ENCODE results near the gene SLC25A29.
A peak's percentile ranks its signal among the peaks of the same experiment; 100 is the strongest.

SLC25A29 gene

DNA sequence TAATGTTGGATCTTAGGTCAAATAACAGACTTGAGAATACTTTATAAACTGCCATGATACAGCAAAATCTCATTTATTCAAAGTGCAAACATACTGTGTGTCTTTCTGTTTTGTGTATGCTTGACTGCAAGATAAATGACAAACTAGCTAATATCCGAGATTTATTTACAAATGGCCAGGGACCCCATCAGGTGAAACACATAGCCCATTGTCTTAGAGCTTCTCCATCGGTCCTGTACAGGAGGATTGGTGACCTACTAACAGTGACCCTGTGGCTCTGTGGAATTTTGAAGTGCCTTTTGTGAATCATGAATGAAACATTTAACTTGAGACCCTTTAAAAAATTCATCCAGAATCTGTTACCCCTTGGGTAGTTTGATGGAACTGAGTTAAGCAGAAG, 27.1 kb downstream of the SLC25A29 start:
- DNase-seq, result no peak

DNA sequence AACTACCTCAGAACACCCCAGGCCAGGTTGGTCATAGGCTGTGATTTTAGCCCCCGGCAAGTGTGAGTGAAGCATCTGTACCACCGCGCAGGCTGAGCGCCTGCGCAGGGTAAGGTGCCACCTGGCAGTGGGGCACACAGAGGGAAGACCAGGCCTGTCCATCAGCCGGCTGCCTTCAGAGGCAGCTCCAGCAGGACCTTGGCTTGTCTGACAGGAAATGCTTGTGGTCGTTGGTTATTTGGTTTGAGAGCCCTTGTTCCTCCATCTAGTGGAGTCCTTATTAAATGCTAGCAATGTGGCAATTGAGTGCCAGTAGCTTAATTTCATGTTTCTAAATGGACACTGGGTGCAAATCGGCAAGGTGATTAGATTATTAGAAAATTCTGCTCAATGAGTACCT, 27.5 kb downstream of the SLC25A29 start:
- no peak for DNase-seq

DNA sequence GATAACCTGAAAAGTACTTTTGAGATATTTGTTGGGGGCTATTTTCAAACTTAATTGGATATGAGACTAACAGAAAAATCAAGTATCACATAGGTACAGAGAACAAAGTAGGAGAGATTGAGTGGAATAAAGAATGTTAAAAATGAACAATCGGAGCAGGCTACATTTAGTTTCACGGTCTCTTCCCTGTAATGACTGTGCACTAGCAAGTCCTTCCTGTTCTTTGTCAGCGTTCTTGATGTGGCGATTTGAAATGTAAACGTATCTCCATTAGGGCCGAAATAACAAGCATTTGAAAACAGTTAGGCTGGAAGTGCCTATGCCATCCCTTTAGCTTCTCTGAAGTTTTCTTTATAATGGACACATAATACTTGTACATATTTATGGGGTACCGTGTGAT, 31.0 kb downstream of the SLC25A29 start:
- peak; percentile 18 for DNase-seq

DNA sequence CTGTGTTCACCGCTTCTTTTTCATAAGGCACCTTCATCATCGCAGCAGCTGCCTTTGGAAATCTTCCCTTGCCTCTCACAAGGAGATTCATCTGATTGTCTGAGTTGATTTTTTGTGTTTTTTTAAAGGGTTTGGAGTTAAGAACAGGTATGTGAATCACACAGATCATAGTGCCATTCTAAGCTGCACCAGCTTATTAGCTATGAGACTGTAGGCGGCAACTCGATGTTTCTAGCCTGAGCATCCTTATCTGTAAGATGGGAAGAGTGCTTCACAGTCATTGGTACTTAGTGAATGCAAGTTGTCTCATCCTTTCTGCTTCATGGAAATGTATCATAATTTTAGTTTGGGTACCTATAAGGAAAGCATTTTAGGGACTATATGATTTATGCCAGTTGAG, 32.0 kb downstream of the SLC25A29 start:
- DNase-seq, result no peak

DNA sequence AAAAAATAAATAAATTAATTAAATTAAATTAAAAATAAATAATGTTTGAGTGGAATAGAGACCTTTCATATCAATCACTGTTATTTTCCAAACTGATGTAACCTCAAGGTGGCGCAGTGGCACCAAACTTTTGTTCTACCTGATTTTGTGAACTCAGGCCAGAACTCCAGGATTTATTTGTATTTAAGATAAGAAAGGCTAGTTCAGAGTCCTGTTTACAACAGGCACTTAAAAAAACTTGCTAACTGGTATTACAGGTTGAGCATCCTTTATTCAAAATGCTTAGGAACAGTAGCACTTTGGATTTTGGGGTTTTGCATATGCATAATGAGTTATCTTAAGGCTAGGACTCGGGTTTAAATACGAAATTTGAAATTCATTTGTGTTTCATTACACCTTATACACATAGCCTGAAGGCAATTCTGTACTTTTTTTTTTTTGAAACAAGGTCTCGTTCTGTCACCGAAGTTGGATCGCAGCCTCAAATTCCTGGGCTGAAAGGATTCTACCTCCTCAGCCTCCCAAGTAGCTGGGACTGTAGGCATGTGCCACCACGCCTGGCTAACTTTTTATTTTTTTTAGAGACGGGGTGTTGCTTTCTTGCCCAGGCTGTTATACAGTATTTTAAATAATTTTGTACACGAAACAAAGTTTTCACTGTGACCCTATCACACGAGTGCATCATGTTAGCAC, 34.9 kb downstream of the SLC25A29 start:
- DNase-seq, result peak; percentile 43

DNA sequence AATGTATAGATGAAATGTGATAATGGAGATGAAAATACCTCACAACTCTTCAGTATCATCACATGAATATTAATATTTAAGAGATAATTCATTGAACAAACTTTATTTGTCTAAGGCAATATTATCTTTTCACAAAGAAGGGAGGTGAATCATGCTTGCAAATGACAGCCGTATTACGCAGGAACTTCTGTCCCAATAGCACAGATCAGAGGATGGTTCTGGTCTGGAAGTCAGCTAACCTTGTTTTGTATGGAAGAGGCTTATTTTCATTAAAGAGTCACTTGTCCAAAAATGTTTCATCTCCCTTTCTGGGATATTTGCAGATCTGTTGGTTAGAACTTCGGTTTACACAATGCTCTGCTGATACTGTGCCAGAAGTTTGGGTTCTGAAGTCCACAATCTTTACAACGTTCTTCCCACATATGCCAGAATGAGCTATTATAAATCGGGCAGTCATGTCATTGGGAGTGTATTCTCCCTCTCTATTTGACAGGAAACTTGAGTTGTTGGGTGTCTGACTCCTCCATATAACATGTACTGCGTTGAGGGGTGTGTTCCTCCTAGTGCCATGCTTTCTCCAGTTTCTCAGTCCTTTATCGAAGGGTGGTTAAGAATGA, 37.5 kb downstream of the SLC25A29 start:
- DNase-seq, result no peak

DNA sequence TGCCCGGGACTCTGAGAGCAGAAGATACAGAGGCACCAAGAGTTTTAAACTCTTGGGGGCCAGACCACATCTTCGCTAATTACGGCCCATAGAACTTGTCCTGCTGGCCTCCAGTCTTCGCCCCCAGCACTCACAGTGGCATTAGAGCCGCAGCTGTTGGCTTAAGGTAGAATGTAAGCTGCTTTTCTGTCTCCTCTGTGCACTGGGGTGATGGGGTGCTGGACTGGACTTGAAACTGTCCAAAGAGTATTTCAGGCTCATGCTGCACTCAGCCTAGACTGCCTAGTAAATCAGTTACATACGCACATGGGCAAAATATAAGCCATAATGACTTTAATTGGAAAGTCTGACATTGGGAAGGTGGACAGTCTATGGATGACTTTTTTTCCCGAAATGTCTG, 38.3 kb downstream of the SLC25A29 start:
- DNase-seq, result no peak

DNA sequence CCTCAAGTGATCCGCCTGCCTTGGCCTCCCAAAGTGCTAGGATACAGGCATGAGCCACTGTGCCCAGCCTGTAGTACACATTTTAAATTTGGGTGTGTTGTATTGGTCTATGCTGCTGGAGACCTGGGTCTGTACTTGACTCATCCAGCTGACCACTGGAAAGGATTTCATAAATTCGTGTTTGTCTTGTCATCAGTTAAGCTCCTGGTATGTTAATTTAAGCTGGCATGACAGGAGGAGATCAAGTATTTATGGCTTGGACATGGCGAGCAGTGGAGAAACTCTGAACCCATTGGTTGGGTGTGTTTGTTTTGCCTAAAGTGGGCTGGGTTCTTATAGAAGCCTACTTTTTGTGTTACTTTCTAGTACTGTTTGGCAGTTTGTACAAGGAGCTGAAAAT, 43.1 kb downstream of the SLC25A29 start:
- DNase-seq, result no peak

DNA sequence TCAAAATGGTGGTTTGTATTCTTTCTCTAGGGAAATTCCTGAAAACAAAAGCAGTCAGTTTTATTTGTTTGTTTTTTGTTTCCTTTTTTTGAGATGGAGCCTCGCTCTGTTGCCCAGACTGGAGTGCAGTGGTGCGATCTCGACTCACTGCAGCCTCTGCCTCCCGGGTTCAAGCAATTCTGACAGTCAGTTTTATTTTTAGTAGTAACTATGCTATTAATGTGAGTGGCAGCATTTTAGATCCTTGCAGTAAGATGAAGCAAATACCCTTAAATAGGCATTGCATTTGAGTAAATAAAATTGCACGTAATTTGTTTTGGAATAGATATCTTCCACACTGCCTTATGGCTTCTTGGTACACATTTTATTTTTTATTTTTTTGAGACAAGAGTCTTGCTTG, 43.7 kb downstream of the SLC25A29 start:
- no peak for DNase-seq

DNA sequence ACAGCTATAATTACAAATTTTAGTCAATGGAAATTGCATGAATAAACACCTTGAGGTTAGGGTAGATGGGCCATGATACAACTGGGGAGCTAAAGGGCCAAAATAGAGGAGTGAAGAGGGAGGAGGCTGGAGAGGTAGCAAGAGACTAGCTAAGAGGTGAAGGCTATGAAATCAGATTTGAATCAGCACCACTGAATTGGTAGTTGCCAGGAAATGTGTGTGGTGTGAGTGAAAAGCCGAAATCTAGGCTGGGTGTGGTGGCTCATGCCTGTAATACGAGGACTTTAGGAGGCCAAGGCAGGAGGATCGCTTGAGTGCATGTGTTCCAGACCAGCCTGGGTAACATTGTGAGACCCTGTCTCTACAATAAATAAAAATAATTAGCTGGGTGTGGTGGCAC, 44.6 kb downstream of the SLC25A29 start:
- DNase-seq, result no peak

DNA sequence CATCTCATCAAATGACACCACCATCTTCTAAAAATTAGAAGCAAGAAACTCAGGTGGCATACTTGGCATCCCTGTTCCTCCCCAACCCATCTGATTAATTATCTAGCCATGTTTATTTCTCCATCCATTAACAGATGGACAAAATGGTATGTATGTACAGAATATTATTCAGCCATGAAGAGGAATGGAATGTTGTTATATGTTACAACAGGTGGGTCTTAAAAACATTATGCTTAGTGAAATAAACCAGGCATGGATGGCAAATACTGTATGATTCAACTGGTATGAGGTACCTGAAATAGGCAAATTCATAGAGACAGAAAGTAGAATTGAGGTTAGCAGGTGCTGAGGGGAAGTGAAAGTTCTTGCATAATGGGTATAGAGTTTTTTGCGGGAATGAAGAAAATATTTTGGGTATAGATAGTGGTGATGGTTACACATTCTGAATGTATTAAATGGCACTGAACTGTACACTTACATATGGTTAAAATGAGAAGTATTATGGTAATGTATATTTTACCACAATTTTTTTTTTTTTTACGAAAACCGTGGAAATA, 49.8 kb downstream of the SLC25A29 start:
- no peak for DNase-seq

DNA sequence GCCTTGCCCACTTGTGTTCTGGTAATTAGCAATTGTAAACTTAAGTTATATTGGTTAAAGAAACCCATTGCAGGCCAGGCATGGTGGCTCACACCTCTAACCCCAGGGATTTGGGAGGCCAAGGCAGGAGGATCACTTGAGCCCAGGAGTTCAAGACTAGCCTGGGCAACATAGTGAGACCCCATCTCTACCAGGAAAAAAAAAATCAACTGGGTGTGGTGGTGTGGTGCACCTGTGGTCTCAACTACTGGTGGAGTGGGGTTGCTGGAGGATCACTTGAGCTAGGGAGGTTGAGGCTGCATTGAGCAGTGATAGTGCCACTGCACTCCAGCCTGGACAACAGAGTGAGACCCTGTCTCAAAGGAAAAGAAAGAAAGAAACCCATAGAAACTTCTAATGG, 53.6 kb downstream of the SLC25A29 start:
- DNase-seq, result no peak

DNA sequence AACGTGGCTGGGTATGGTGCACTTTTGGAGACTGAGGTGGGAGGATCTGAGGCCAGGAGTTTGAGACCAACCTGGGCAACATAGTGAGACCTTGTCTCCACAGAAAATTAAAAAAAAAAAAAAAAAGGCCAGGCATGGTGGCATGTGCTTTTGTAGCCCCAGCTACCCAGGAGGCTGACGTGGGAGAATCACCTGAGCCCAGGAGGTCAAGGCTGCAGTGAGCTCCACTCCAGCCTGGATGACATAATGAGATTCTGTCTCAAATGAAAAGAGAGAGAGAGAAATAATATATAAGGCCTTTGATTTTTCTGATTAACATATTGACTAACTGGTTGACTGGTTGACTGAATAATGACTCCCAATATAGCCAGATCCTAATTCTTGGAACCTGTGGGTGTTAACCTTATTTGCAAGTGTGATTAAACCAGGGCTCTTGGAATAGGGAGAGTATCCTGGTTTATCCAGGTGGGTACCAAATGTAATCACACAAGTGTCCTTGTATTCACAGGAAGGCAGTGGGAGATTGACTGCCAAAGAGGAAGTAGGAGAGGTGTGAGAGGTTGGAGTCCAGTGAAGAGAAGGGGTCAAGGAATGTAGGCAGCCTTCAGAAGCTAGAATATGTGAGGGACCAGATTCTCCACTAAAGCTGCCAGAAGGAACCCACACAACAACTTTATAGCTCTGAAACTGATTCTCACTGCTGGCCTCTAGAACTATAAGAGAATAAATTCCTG, 55.3 kb downstream of the SLC25A29 start:
- no peak for DNase-seq

DNA sequence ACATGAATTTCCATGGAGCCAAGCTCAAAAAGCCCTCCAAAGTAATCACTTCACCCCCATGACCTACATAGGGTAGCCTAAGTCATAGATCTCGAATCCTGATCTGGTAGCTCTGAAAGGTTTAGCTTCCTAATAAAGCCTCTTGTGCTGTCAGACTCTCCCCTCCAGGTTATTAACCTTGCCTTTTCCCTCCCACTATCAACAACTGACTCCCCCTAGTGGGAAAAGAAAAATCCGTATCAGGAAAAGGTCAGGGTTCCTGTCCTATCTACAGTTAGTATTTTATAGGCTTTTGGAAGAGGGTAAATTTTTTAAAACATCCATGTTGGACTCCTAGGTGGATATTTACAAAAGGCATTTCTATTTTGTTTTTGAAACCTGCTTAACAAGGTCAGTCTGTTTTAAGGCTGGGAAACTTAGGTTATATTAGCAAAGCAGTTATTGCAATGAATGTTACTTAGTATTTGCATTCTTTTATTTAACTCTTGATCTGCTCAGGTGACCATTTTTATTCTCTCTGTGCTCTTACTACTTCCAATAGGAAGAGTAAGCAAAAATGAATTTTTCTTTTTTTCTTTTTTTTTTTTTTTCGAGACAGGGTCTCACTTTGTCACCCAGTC, 59.3 kb downstream of the SLC25A29 start:
- DNase-seq, result peak; percentile 79

DNA sequence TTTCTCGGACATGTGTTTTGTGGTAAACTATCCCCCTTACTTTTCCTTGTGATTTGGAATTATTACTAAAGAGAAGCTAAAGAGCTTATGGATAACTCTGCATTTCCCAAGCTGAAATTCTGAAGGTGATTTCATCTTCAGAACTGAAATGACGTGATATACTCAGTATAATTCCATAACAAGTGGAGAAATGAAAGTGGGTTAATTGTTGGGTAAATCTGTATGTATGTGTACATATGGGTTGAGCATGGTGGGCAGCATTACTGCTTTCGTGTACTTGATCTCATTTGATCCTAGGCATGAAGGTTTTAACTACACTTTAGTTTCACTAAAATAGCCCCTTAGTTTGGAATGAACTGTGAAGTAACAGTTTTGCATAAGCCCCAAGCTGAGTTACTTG, 63.2 kb downstream of the SLC25A29 start:
- no peak for DNase-seq

DNA sequence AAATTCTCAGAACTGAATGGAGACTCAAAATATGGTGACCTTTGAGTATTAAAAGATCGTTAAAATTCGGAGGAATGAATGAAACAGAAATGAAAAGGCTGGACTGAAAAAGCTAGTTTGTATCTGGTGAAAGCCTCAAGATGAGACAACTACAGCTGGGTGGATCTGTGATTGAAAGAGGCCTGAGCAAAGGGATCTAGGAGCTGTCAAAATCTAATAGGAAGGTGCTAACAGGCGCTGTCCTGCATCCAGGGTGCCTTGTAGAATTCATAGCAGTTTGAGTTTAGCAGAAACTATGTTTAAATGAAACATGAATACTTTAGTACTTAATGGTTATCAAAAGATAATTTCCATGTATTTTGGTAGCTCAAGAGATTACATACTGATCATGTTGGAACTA, 65.0 kb downstream of the SLC25A29 start:
- DNase-seq, result no peak
